NCI-H2196 treated with DMSO at 0.1 percent for 48 hours (cell line): Measurements from ENCODE around the gene TP53I13.

Experiments
- DNase-seq: peaks from one replicate; lab custom pipeline; 2025; ENCODE audit not compliant: unreplicated experiment; lab: John Stamatoyannopoulos, UW

TP53I13 gene

GRCh38 chr17:29614349-29615047, 46.0 kb downstream of the TP53I13 start:
- no peak for DNase-seq

GRCh38 chr17:29615048-29615385, 46.5 kb downstream of the TP53I13 start:
- no peak for DNase-seq

GRCh38 chr17:29615492-29616299, 47.2 kb downstream of the TP53I13 start:
- DNase-seq = no peak

- DNase-seq = no peak
Observed at GRCh38 chr17:29616300-29617048, 48.0 kb downstream of the TP53I13 start.

GRCh38 chr17:29617125-29617480, 48.6 kb downstream of the TP53I13 start:
- DNase-seq = no peak

- no peak for DNase-seq
Observed at GRCh38 chr17:29617481-29618271, 49.2 kb downstream of the TP53I13 start.

- no peak for DNase-seq
Observed at GRCh38 chr17:29618272-29619065, 50.0 kb downstream of the TP53I13 start.

- DNase-seq = no peak
Observed at GRCh38 chr17:29619251-29619650, 50.8 kb downstream of the TP53I13 start.

- DNase-seq = no peak
Observed at GRCh38 chr17:29620271-29620670, 51.8 kb downstream of the TP53I13 start.

GRCh38 chr17:29620779-29621500, 52.4 kb downstream of the TP53I13 start:
- DNase-seq = no peak

- no peak for DNase-seq
Observed at GRCh38 chr17:29621751-29622194, 53.3 kb downstream of the TP53I13 start.
